ENCODE data around the gene UQCC3.
A peak's percentile ranks its signal among the peaks of the same experiment; 100 is the strongest.
"Not testable (repeated sequence)": the region's sequence is repeated elsewhere in the genome, so short reads cannot be mapped to it uniquely, and the experiment has no call there.

The UQCC3 gene, protein sequence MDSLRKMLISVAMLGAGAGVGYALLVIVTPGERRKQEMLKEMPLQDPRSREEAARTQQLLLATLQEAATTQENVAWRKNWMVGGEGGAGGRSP

DNA sequence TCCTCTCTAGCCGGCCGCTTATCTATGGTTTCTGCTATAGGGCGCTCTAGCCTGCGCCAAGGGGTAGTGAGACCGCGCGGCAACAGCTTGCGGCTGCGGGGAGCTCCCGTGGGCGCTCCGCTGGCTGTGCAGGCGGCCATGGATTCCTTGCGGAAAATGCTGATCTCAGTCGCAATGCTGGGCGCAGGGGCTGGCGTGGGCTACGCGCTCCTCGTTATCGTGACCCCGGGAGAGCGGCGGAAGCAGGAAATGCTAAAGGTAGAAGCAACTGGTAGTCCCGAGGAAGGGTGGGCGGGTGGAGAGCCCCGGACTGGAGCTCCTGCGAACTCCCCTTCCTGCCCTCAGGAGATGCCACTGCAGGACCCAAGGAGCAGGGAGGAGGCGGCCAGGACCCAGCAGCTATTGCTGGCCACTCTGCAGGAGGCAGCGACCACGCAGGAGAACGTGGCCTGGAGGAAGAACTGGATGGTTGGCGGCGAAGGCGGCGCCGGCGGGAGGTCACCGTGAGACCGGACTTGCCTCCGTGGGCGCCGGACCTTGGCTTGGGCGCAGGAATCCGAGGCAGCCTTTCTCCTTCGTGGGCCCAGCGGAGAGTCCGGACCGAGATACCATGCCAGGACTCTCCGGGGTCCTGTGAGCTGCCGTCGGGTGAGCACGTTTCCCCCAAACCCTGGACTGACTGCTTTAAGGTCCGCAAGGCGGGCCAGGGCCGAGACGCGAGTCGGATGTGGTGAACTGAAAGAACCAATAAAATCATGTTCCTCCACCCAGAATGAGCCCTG, at the start of gene UQCC3, which contains the start of gene LBHD1:
TSS of gene UQCC3 (plus strand) at position 66 of the 782 bp plus-strand sequence. CDS start at position 139, 73 bp downstream.
TSS of gene LBHD1 (minus strand) at position 660 of the 782 bp plus-strand sequence. CDS start 2,236 bp downstream, outside the sequence.
- ATAC-seq (ENCODE audit: low read depth) (peak; percentile 79), DNase-seq (ENCODE audit: low spot score in 2 of 2) (peak; percentile 57 to 76)
- Mint-ChIP-seq H3K4me3 (peak within 1 kb of the TSS; percentile 98), H3K36me3 (peaks cover 4% of the 10 kb centered on the region), H3K27me3 (no peaks in the 10 kb centered on the region), H3K4me1 (peaks cover 16% of the 10 kb centered on the region), H3K9me3 (no peaks in the 10 kb centered on the region), H3K27ac (peak within 1 kb of the TSS; percentile 92)

DNA sequence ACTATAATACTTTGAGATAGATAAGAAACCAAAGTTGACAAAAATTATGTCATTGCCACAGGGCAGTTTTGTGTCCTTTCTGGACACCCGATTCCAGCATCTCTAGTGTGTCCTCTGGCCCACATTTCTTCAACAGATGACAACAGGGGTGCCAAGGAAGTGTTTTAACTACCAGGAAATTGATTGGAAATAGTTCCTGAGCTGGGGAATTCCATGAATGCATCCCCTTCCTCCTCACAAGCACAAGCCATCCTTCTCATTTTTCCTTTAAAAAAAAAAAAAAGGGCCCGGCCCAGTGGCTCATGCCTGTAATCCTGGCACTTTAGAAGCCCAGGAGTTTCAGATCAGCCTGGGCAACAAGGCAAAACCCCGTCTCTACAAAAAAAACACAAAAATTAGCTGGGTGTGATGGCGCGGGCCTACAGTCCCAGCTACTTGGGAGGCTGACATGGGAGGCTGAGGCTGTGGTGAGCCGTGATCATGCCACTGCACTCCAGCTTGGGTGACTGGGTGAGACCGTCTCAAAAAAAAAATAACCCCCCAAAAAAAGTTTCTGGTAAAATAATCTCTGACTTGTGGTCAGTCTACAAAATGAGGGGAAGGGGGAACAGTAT, 48.9 kb upstream of the UQCC3 start:
- peaks cover 10% of the 10 kb centered on the region for H3K4me1 Mint-ChIP-seq

DNA sequence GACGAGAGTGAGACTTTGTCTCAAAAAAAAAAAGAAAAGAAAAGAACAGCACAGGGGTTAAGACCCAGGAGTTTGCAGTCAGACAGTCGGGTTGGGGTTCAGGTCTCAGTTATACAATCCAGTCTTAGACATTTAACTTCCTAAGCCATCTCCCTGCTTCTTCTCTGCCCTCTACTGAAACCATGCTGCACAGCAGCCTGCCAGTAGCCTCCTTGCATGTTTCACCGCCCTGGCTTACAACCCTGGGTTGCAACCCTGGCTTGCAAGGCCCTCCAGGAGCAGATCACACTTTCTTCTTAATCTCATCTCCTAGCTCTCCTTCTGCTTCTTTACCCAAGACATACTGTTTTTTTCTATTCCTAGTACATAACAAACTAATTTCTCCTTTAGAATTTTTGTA, 43.8 kb upstream of the UQCC3 start:
- H3K27ac Mint-ChIP-seq, result no peak overlapping the region
- no peak for DNase-seq (ENCODE audit: low spot score in 2 of 2)
- H3K4me3 Mint-ChIP-seq, result no peak overlapping the region
- peaks cover 48% of the 10 kb centered on the region for H3K36me3 Mint-ChIP-seq
- no peak for ATAC-seq (ENCODE audit: low read depth)
- H3K4me1 Mint-ChIP-seq, result no peaks in the 10 kb centered on the region
- no peaks in the 10 kb centered on the region for H3K27me3 Mint-ChIP-seq
- no peaks in the 10 kb centered on the region for H3K9me3 Mint-ChIP-seq

More for the DNA sequence above, 48.9 kb upstream of the UQCC3 start:
- H3K4me3 Mint-ChIP-seq, result peak overlapping the region; percentile 84
- H3K27ac Mint-ChIP-seq, result peak overlapping the region; percentile 93
- no peaks in the 10 kb centered on the region for H3K9me3 Mint-ChIP-seq
- no peaks in the 10 kb centered on the region for H3K27me3 Mint-ChIP-seq
- DNase-seq (ENCODE audit: low spot score in 2 of 2) (no peak), ATAC-seq (ENCODE audit: low read depth) (no peak)
- H3K36me3 Mint-ChIP-seq, result peaks cover 17% of the 10 kb centered on the region

DNA sequence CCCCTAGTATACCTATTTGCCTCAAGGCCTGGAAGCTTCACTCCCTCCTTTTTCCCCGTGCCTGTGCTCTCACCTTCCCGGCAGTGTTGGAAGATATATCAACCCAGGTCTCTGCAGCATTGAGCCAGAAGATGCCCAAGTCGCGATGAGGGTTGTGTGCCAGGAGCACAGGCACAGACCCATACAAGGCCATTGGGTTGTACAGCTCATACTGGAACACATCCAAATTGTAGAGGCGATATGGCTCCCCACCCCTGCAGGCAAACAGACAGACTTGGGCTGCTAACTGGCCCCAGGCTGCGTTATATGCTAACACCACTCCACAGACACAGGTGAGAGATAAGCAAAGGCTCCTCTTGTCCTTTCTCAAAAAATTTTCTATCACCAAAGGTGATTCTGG, 39.0 kb upstream of the UQCC3 start:
- Mint-ChIP-seq H3K27me3 (no peaks in the 10 kb centered on the region), H3K4me3 (no peak overlapping the region), H3K36me3 (peaks cover 51% of the 10 kb centered on the region), H3K27ac (no peak overlapping the region), H3K4me1 (peaks cover 5% of the 10 kb centered on the region), H3K9me3 (no peaks in the 10 kb centered on the region)
- no peak for ATAC-seq (ENCODE audit: low read depth)
- no peak for DNase-seq (ENCODE audit: low spot score in 2 of 2)

DNA sequence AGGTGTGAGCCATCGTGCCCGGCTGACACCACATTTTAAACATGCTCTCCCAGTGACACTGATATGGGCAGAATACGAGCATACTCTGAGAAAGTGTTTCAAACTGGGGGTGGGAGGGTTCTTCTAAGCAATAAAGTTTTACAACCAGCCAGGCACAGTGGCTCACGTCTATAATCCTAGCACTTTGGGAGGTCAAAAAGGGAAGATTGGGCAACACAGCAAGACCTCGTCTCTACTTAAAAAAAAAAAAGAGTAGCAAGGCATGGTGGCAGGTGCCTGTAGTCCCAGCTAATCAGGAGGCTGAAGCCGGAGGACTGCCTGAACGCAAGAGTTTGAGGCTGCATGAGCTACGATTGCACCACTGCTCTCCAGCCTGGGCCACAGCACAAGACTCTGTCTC, 27.3 kb upstream of the UQCC3 start:
- no peaks in the 10 kb centered on the region for H3K27me3 Mint-ChIP-seq
- no peak for ATAC-seq (ENCODE audit: low read depth)
- H3K36me3 Mint-ChIP-seq, result peaks cover 5% of the 10 kb centered on the region
- no peak for DNase-seq (ENCODE audit: low spot score in 2 of 2)
- peak overlapping the region; percentile 21 for H3K4me3 Mint-ChIP-seq
- H3K4me1 Mint-ChIP-seq, result peaks cover 12% of the 10 kb centered on the region
- peak overlapping the region; percentile 58 for H3K27ac Mint-ChIP-seq
- H3K9me3 Mint-ChIP-seq, result no peaks in the 10 kb centered on the region

DNA sequence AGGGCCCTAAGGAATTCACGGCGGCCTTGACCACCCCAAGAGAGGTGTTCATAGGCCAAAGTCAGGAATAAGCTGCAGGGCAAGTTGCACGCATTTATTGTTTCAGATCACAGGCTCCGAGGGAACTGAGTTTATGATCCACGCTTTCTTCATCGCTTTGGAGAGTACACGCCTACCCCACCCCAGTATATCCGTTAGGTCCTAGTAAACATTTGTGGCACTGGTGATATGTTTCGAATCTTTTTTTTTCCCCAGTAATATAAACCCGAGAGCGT, 25.9 kb upstream of the UQCC3 start:
- peak overlapping the region; percentile 88 for H3K27ac Mint-ChIP-seq
- H3K4me3 Mint-ChIP-seq, result peak overlapping the region; percentile 90
- ATAC-seq (ENCODE audit: low read depth) (no peak), DNase-seq (ENCODE audit: low spot score in 2 of 2) (no peak)
- H3K27me3 Mint-ChIP-seq, result no peaks in the 10 kb centered on the region
- H3K36me3 Mint-ChIP-seq, result no peaks in the 10 kb centered on the region
- H3K9me3 Mint-ChIP-seq, result no peaks in the 10 kb centered on the region
- peaks cover 9% of the 10 kb centered on the region for H3K4me1 Mint-ChIP-seq

DNA sequence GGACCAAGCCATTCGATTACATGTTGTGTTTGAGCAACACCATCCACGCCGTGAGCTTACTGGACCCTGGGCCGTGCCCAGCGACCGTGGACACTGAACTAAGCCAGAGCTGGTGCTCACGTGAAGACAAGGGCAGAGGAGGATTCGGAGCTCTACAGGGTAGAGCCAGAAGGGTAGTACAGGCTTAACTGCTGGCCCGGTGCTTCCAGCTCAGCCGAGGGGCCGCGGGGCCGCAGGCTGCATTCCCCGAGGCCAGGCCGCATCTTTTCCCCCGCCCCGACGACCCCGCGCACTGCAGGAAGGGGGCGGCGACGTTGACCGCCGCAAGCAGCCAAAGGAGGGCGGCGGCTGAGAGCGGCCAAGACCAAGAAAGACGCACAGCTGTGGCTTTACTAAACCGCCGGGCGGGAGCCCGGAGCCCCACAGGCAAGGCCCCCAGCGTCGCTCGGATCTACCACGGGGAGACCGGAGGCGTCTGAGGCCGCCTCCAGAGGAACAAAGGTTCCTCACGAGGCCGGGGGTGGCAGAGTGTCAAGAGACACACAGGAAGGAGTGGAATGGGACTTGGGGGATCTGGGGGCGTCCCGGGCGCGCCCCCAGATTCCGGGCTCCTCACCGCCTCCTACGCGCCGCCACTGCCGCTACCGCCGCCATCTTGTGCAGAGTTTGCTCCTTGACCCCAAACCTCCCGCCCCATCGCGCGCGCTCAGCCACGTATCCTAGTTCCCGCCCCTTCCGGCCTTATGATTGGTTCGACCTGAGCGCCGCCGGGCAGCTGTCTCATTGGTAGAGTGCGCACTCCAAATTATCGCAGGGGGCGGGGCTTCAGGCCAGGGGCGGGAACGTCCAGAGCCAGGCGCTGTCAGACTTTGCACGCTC, 25.3 kb upstream of the UQCC3 start, which contains the start of gene GANAB:
TSS of gene GANAB (minus strand) at position 668 of the 879 bp plus-strand sequence. CDS start at position 654, 14 bp downstream.
- ATAC-seq (ENCODE audit: low read depth) (peak; percentile 99), DNase-seq (ENCODE audit: low spot score in 2 of 2) (peak; percentile 87 to 96)
- H3K4me3 Mint-ChIP-seq, result peak within 1 kb of the TSS; percentile 90
- H3K9me3 Mint-ChIP-seq, result no peaks in the 10 kb centered on the region
- no peaks in the 10 kb centered on the region for H3K36me3 Mint-ChIP-seq
- H3K4me1 Mint-ChIP-seq, result peaks cover 11% of the 10 kb centered on the region
- no peaks in the 10 kb centered on the region for H3K27me3 Mint-ChIP-seq
- peak within 1 kb of the TSS; percentile 88 for H3K27ac Mint-ChIP-seq

DNA sequence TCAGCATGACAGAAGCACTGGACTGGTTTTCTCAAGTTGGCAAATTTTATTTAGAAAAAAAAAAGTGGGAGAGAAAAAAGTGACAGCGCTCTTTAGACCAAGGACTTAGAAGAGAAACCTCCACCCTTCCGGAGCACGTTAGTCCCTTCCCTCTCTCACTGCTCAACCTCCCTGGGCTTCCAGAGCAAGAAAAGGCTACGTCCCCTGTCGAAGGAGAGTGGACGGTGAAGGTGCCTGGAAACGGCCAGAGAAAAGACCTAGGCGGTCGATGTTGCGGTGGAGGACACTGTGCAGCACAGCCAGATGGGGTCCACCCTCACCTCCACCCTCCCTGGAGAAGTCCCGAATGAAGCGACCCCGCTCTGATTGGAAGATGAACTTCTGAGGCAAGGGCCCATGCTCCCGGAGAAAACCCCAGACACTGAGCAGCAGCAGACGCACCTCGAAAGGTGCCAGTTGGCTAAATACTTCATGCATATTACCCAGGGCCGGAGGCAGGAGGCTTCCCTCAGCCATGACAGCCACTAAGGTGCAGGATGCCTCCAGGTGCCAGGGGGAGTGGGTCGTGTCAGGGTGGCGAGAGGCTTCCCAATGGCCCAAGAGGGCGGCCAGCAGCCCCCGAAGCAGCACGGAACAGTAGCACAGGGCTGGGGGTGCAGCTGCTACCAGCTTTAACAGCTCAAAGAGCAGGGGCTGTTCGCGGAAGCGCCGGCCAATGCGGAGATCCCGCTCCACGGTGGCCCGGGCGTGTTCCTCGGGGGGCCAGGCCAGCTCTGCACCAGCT, 24.5 kb upstream of the UQCC3 start:
- Mint-ChIP-seq H3K36me3 (no peaks in the 10 kb centered on the region), H3K4me1 (peaks cover 15% of the 10 kb centered on the region)

DNA sequence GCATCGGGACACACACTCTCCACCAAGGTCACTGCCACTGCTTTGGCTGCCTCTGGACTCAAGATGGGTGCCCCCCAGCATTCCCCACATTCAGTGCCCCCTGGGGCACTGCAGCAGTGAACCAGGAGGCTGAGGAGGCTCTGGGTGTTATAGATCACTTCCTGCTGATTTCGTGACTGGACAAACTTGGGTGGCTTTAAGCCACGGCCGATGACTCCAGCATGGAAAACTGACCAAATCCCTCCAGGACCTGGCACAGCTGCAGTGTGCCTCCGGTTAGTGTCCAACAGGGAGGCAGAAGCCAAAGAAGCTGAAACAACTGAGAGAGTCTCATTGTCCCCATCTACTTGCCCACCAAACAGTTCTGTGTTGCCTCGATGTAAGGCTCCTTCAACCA, 23.9 kb upstream of the UQCC3 start:
- H3K27me3 Mint-ChIP-seq, result no peaks in the 10 kb centered on the region

More for the DNA sequence above, 24.5 kb upstream of the UQCC3 start:
- Mint-ChIP-seq H3K9me3 (no peaks in the 10 kb centered on the region), H3K27ac (peak overlapping the region; percentile 88), H3K27me3 (no peaks in the 10 kb centered on the region), H3K4me3 (peak overlapping the region; percentile 90)
- DNase-seq (ENCODE audit: low spot score in 2 of 2), result no peak
- ATAC-seq (ENCODE audit: low read depth), result no peak

DNA sequence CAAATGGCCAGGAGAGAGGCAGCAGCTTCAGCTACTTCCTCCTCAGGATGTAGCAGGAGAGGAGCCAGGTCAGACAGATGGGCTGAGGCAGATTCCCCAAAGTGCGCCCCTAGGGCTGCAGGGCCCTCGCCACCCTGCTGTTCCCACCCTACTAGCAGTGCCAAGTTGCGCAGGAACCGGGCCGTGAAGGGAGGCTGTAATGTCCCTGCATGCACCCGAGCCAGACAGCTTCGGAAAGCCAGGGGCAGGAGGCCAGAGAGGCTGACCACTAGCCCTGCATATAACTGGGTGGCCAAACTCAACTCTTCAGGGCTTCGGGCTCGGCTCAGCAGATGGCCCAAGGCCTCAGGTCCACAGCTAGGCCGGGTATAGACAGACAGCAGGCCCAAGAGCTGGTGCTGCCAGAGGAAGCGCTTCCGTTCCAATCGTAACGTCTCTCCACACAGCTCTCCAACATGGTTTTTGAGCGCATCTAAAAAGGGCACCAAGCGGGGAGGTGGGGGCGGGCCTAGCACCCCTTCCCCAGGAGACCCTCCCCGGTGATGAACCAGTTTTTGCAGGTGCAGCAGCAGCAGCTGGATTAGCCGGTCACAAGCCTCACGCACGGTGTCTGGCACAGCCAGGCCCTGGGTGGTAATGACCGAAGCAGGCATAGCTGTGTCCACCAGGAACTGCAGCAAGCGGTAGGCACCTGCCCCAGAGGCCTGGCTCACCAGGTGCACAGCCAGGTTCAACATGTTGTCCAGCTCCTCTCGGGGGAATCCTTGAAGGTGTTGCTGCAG, 23.1 kb upstream of the UQCC3 start:
- H3K27ac Mint-ChIP-seq, result no peak overlapping the region
- ATAC-seq (ENCODE audit: low read depth), result no peak
- no peaks in the 10 kb centered on the region for H3K9me3 Mint-ChIP-seq
- H3K4me1 Mint-ChIP-seq, result peaks cover 20% of the 10 kb centered on the region
- H3K36me3 Mint-ChIP-seq, result no peaks in the 10 kb centered on the region
- DNase-seq (ENCODE audit: low spot score in 2 of 2), result no peak
- no peak overlapping the region for H3K4me3 Mint-ChIP-seq
- no peaks in the 10 kb centered on the region for H3K27me3 Mint-ChIP-seq

More for the DNA sequence above, 23.9 kb upstream of the UQCC3 start:
- H3K9me3 Mint-ChIP-seq, result no peaks in the 10 kb centered on the region
- DNase-seq (ENCODE audit: low spot score in 2 of 2) (no peak), ATAC-seq (ENCODE audit: low read depth) (no peak)
- peaks cover 19% of the 10 kb centered on the region for H3K4me1 Mint-ChIP-seq
- no peak overlapping the region for H3K4me3 Mint-ChIP-seq
- no peaks in the 10 kb centered on the region for H3K36me3 Mint-ChIP-seq
- no peak overlapping the region for H3K27ac Mint-ChIP-seq

DNA sequence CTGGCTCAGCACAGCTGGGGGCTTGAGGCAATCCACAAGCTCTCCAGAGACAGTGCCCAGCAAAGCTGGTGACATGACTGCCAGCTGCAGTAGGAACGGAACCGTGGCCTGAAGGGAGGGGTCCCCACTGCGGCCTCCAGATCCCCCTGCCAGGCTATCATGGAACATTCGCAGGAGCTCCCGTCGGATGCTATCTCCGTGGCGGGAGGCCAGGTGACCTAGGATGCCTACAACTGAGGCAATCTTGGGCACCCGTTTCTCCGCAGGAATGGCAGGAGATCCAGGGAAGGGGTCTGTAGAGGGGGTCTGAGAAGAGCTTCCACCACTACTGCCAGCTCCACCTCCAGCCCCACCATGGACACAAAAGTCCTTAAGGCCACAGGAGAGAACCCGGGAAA, 22.5 kb upstream of the UQCC3 start:
- no peak for ATAC-seq (ENCODE audit: low read depth)
- Mint-ChIP-seq H3K4me1 (peaks cover 23% of the 10 kb centered on the region), H3K36me3 (no peaks in the 10 kb centered on the region), H3K9me3 (no peaks in the 10 kb centered on the region), H3K27ac (no peak overlapping the region), H3K4me3 (no peak overlapping the region), H3K27me3 (no peaks in the 10 kb centered on the region)
- no peak for DNase-seq (ENCODE audit: low spot score in 2 of 2)

DNA sequence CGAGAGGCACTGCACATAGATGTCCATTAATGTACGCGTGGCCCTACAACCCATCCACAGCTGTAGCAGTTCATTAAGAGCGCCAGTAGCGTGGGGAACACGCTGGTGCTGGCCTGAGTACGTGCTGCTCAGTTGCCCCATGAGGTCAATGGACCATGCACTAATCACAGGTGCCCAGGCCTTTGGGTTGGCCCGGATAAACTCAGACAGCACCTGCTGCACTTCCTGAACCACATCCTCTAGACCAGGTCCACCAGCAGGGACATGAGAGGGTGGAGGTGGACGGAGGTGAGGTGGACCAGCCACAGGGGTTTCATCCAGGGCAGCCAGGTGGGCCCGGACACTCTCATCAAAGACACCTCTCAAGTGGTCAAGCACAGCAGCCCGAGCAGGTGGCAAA, 22.0 kb upstream of the UQCC3 start:
- DNase-seq (ENCODE audit: low spot score in 2 of 2), result no peak
- no peak overlapping the region for H3K4me3 Mint-ChIP-seq
- H3K36me3 Mint-ChIP-seq, result no peaks in the 10 kb centered on the region
- H3K9me3 Mint-ChIP-seq, result no peaks in the 10 kb centered on the region
- H3K4me1 Mint-ChIP-seq, result peaks cover 23% of the 10 kb centered on the region
- H3K27ac Mint-ChIP-seq, result no peak overlapping the region
- H3K27me3 Mint-ChIP-seq, result no peaks in the 10 kb centered on the region
- ATAC-seq (ENCODE audit: low read depth), result no peak

DNA sequence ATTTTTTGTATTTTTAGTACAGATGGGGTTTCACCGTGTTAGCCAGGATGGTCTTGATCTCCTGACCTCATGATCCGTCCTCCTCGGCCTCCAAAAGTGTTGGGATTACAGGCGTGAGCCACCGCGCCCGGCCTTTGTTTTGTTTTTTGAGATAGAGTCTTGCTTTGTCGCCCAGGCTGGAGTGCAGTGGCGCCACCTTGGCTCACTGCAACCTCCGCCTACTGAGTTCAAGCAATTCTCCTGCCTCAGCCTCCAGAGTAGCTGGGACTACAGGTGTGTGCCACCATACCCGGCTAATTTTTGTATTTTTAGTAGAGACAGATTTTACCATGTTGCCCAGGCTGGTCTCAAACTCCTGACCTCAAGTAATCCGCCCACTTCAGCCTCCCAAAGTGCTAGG, 21.2 kb upstream of the UQCC3 start:
- not testable (repeated sequence) for ATAC-seq (ENCODE audit: low read depth); DNase-seq (ENCODE audit: low spot score in 2 of 2); H3K27me3 Mint-ChIP-seq; H3K9me3 Mint-ChIP-seq; H3K36me3 Mint-ChIP-seq; H3K4me3 Mint-ChIP-seq; H3K27ac Mint-ChIP-seq
- H3K4me1 Mint-ChIP-seq, result peaks cover 20% of the 10 kb centered on the region
